Measurements from ENCODE around the gene CYP4F2. TPM values are rescaled to one million over a fixed set of nuclear protein-coding genes. Genes with fewer than 3 reads are reported as not detected.

CYP4F2 gene
- total and polyA plus RNA-seq, 9 of the 15 experiments (the other 6 are each of a cell fraction or from before 2014, with no cell fraction given) = 0.10 to 0.56 (median 0.32) TPM; not detected in 2

GRCh38 chr19:15859187-15859586, 38.7 kb downstream of the CYP4F2 start:
- Histone ChIP-seq H3K27me3 (ENCODE audit: control insufficient read depth in 2 of 2, insufficient read depth in 2 of 2, low read length in 2 of 2) (0 out of 5 replicates have a peak, but pooled peaks cover 0 to 3% of the 10 kb centered on the region in 2 experiments), H3K9me3 (replicated peaks; ENCODE audit: control insufficient read depth, insufficient read depth, low read depth, low read length) (no peaks in the 10 kb centered on the region), H4K20me1 (replicated peaks; ENCODE audit: control insufficient read depth, insufficient read depth, low read length) (no peaks in the 10 kb centered on the region), H3K9ac (ENCODE audit: insufficient read depth in 1 of 2, low read depth in 2 of 2, low read length in 2 of 2) (no peak overlapping the region), H2AFZ (ENCODE audit: low read depth, low read length) (no peak overlapping the region), H3K4me1 (replicated peaks in 1 of 2; ENCODE audit: control insufficient read depth in 2 of 2, insufficient read depth in 2 of 2, low read length in 2 of 2) (peaks cover 7 to 17% of the 10 kb centered on the region in 2 experiments), H3K36me3 (ENCODE audit: control insufficient read depth, insufficient read depth, low read length) (no peaks in the 10 kb centered on the region), H3K79me2 (ENCODE audit: control insufficient read depth, insufficient read depth, low read length) (no peaks in the 10 kb centered on the region), H3K4me3 (no peak overlapping the region), H3K27ac (ENCODE audit: extremely low read depth, low read depth, low read length) (no peak overlapping the region), H3K4me2 (ENCODE audit: insufficient read depth, low read length) (no peak overlapping the region), H3K9me1 (ENCODE audit: control insufficient read depth, insufficient read depth, low read length) (no peaks in the 10 kb centered on the region)
- ATAC-seq = no peak
- in situ Hi-C loops (cut with MboI) (no loop called here), intact Hi-C loops (cut with micrococcal nuclease) (no loop called here)
- no TSS peak for BruUV-seq (replicated peaks)
- FAIRE-seq = no peak
- ChIA-PET POLR2A (no interaction called here), CTCF (ENCODE audit: low intra/inter-chr PET ratio) (no interaction called here)
- WGBS (ENCODE audit: insufficient coverage, low coverage, missing lambda C conversion rate) = 22% methylated on average over 3 of the region's 6 CpGs
- DNase-seq (ENCODE audit: extremely low read depth in 1 of 4, low spot score in 3 of 4) = no peak
- TF ChIP-seq POLR3A (IDR thresholded peaks at IDR 0.05; ENCODE audit: borderline replicate concordance, extremely low read depth, insufficient read depth, insufficient read length) (no peak), JUND (IDR thresholded peaks at IDR 0.05; ENCODE audit: borderline replicate concordance, low read depth, low read length) (peak; percentile 19; the same call in 1 of the 2 replicates), JUND (tag; IDR thresholded peaks at IDR 0.05; ENCODE audit: borderline replicate concordance, low read depth, low read length) (no peak; the same call in 2 of the 3 replicates), TAF1 (IDR thresholded peaks at IDR 0.05; ENCODE audit: control insufficient read depth, extremely low read depth, insufficient read depth, low read length, severe bottlenecking) (no peak), CEBPG (CRISPR knock-in tag; IDR thresholded peaks at IDR 0.05) (peak; percentile 34; the same call in 1 of the 2 replicates), CEBPG (tag; conservative IDR thresholded peaks at IDR 0.05 in 1 of 2, IDR thresholded peaks at IDR 0.05 in 1 of 2) (peak in 1 of 2 experiments; percentile 58; a peak in 1 of 4 replicates), PKNOX1 (IDR thresholded peaks at IDR 0.05) (peak; percentile 40; the same call in 1 of the 2 replicates), ATF3 (IDR thresholded peaks at IDR 0.05) (peak; percentile 10; the same call in 1 of the 2 replicates), ATF3 (CRISPR knock-in tag; conservative IDR thresholded peaks at IDR 0.05) (no peak)

Data from K562 (cell line).